Adrenal gland (tissue), 5 donors: ENCODE data around the gene TAF11L5.

Experiments used
- CTCF ChIP-seq, 6 experiments: fragments of 450-650 bp in 4 of 6; fragments of 200-600 bp in 2 of 6; sonication (generic) in 1 of 6; IDR thresholded peaks; 1 replicate in 5 of 6; 2 replicates in 1 of 6; pipeline versions ENCODE4 v1.5.1 to v1.8.0; 2016 to 2021; ENCODE audit warnings: antibody characterized with exemption in 6 of 6, mild to moderate bottlenecking in 2 of 6, moderate library complexity in 1 of 6
- POLR2A ChIP-seq, 2 donors: fragments of 450-650 bp; IDR thresholded peaks; one replicate each; pipeline ENCODE4 v1.6.1; 2017; ENCODE audit warnings: antibody characterized with exemption in 2 of 2, mild to moderate bottlenecking in 2 of 2, moderate library complexity in 1 of 2
- donor health status: DM: no; HTN: no; CAD: no.

DNA sequence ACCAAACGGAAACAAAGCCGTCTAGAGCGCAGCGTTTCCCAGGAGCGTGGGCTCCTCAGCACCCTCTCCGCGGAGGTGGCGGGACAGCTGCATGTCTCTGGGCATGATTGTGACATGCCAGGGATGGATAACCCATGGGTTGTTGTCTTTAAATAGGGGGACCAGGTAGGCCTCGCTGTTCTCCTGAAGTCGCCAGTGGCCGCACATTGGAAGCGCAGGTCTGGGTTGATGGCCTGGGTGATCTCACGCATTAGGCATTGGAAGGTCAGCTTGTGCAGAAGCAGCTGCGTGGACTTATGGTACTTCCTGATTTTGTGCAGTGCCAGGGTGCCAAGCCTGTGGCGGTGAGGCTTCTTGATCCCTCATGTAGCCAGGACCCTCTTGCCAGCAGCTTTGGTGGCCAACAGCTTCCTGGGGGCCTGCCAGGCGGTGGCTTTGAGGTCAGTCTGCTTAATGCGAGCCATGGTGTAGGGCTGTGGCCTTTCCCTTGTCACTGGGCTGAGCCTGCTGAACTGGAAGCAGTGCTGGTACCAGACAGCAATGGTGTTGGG is 13.2 kb upstream of the TAF11L5 start:
- TF ChIP-seq POLR2A (IDR thresholded peaks at IDR 0.05) (no peak), CTCF (IDR thresholded peaks at IDR 0.05) (no peak)
